T-helper 9 cell (primary cell): ENCODE results near the gene SEMA5A.

ENCODE experiments used
- DNase-seq: peaks from one replicate; pipeline ENCODE4 v3.0.0-alpha.2; 2020

Gene SEMA5A

GRCh38 chr5:9165546-9165945, 380.3 kb downstream of the SEMA5A start:
- DNase-seq = no peak

- DNase-seq = no peak
Measured at GRCh38 chr5:9160747-9161146, 385.1 kb downstream of the SEMA5A start.

GRCh38 chr5:9157811-9158210, 388.1 kb downstream of the SEMA5A start:
- no peak for DNase-seq

GRCh38 chr5:9157020-9157419, 388.9 kb downstream of the SEMA5A start:
- no peak for DNase-seq

- no peak for DNase-seq
Measured at GRCh38 chr5:9156282-9156681, 389.6 kb downstream of the SEMA5A start.

- no peak for DNase-seq
Measured at GRCh38 chr5:9151684-9152427, 394.0 kb downstream of the SEMA5A start.

GRCh38 chr5:9149988-9150387, 395.9 kb downstream of the SEMA5A start:
- DNase-seq = no peak

GRCh38 chr5:9148242-9148641, 397.6 kb downstream of the SEMA5A start:
- DNase-seq = no peak

- DNase-seq = no peak
Measured at GRCh38 chr5:9140711-9141110, 405.2 kb downstream of the SEMA5A start.

- DNase-seq = no peak
Measured at GRCh38 chr5:9140202-9140601, 405.7 kb downstream of the SEMA5A start.

- no peak for DNase-seq
Measured at GRCh38 chr5:9139344-9139743, 406.5 kb downstream of the SEMA5A start.

GRCh38 chr5:9128136-9128535, 417.7 kb downstream of the SEMA5A start:
- no peak for DNase-seq

- no peak for DNase-seq
Measured at GRCh38 chr5:9126490-9126889, 419.4 kb downstream of the SEMA5A start.

GRCh38 chr5:9125852-9126251, 420.0 kb downstream of the SEMA5A start:
- DNase-seq = no peak

GRCh38 chr5:9124838-9125237, 421.0 kb downstream of the SEMA5A start:
- DNase-seq = no peak

- DNase-seq = no peak
Measured at GRCh38 chr5:9124071-9124470, 421.8 kb downstream of the SEMA5A start.

- DNase-seq = no peak
Measured at GRCh38 chr5:9122528-9122927, 423.3 kb downstream of the SEMA5A start.

- no peak for DNase-seq
Measured at GRCh38 chr5:9121597-9121996, 424.3 kb downstream of the SEMA5A start.

- DNase-seq = no peak
Measured at GRCh38 chr5:9118852-9119251, 427.0 kb downstream of the SEMA5A start.

- no peak for DNase-seq
Measured at GRCh38 chr5:9115093-9115492, 430.8 kb downstream of the SEMA5A start.

GRCh38 chr5:9112520-9113291, 433.2 kb downstream of the SEMA5A start:
- DNase-seq = no peak

GRCh38 chr5:9108162-9108561, 437.7 kb downstream of the SEMA5A start:
- DNase-seq = no peak

- no peak for DNase-seq
Measured at GRCh38 chr5:9105851-9106250, 440.0 kb downstream of the SEMA5A start.

GRCh38 chr5:9104571-9105339, 441.1 kb downstream of the SEMA5A start:
- no peak for DNase-seq
